A172 (cell line): ENCODE measurements around the gene MAN1A2. TPM values are rescaled to one million over a fixed set of nuclear protein-coding genes. Genes with fewer than 3 reads are reported as not detected.

Source experiments
- DNase-seq: peaks from one replicate; pipeline ENCODE4 v3.0.0-alpha.2; 2015; ENCODE audit warnings: low spot score
- total RNA-seq: library from RNA; depleted of rRNA; stranded (reverse); fragments of >200 nt; shearing (Covaris generic); gene quantifications from 2 replicates; pipeline ENCODE4 v1.2.3, GENCODE V29; 2014

Gene MAN1A2
- total RNA-seq, 1 experiment from 2014 or later, result 36.4 TPM

- DNase-seq, result no peak
Observed at GRCh38 chr1:117495068-117495467, 127.8 kb downstream of the MAN1A2 start.

GRCh38 chr1:117499071-117499470 lies 131.8 kb downstream of the MAN1A2 start:
- no peak for DNase-seq

GRCh38 chr1:117500584-117500983 lies 133.3 kb downstream of the MAN1A2 start:
- DNase-seq, result no peak

GRCh38 chr1:117501281-117501680 lies 134.0 kb downstream of the MAN1A2 start:
- peak; percentile 7 for DNase-seq

- DNase-seq, result peak; percentile 0
Observed at GRCh38 chr1:117511273-117511672, 144.0 kb downstream of the MAN1A2 start.

GRCh38 chr1:117512728-117513321 lies 145.6 kb downstream of the MAN1A2 start:
- no peak for DNase-seq

- no peak for DNase-seq
Observed at GRCh38 chr1:117523111-117523510, 155.9 kb downstream of the MAN1A2 start.

- no peak for DNase-seq
Observed at GRCh38 chr1:117527074-117527473, 159.8 kb downstream of the MAN1A2 start.

GRCh38 chr1:117527566-117528102 lies 160.4 kb downstream of the MAN1A2 start:
- no peak for DNase-seq

GRCh38 chr1:117529683-117530082 lies 162.4 kb downstream of the MAN1A2 start:
- no peak for DNase-seq

- no peak for DNase-seq
Observed at GRCh38 chr1:117531222-117531621, 164.0 kb downstream of the MAN1A2 start.

GRCh38 chr1:117534995-117535467 lies 167.8 kb downstream of the MAN1A2 start:
- DNase-seq, result peak; percentile 77

GRCh38 chr1:117535821-117536220 lies 168.6 kb downstream of the MAN1A2 start:
- DNase-seq, result no peak

GRCh38 chr1:117537291-117537920 lies 170.2 kb downstream of the MAN1A2 start:
- DNase-seq, result peak; percentile 3

- DNase-seq, result no peak
Observed at GRCh38 chr1:117540532-117540931, 173.3 kb downstream of the MAN1A2 start.

GRCh38 chr1:117541003-117541402 lies 173.8 kb downstream of the MAN1A2 start:
- no peak for DNase-seq

- DNase-seq, result no peak
Observed at GRCh38 chr1:117541585-117541984, 174.3 kb downstream of the MAN1A2 start.

GRCh38 chr1:117544509-117545109 lies 177.4 kb downstream of the MAN1A2 start:
- DNase-seq, result no peak

- DNase-seq, result no peak
Observed at GRCh38 chr1:117546467-117546866, 179.2 kb downstream of the MAN1A2 start.

- DNase-seq, result no peak
Observed at GRCh38 chr1:117553471-117553870, 186.2 kb downstream of the MAN1A2 start.

GRCh38 chr1:117555806-117556205 lies 188.6 kb downstream of the MAN1A2 start:
- no peak for DNase-seq

GRCh38 chr1:117556341-117556740 lies 189.1 kb downstream of the MAN1A2 start:
- DNase-seq, result no peak

GRCh38 chr1:117556976-117557375 lies 189.7 kb downstream of the MAN1A2 start:
- DNase-seq, result no peak
